Heart right ventricle (tissue), 16 donors: ENCODE results near the gene CWC22. TPM values are rescaled to one million over a fixed set of nuclear protein-coding genes. Genes with fewer than 3 reads are reported as not detected.

Source experiments
- ATAC-seq, 8 donors: fragments of 200-7000 bp; cut with Tn5 transposase; one replicate each; pipeline ENCODE4 v1.9.1; 2020; ENCODE audit warnings: mild to moderate bottlenecking in 8 of 8, moderate library complexity in 8 of 8, moderate number of reproducible peaks in 1 of 8
- DNase-seq, 2 donors: peaks; one replicate each; pipeline ENCODE4 v3.0.0-alpha.2; 2020
- H3K27ac ChIP-seq, 10 donors: fragments of 200-600 bp; sonication (generic) in 2 of 10; one replicate each; pipeline versions ENCODE4 v1.5.0 to v1.8.0; 2020 to 2022; ENCODE audit warnings: mild to moderate bottlenecking in 3 of 10
- H3K27me3 ChIP-seq, 7 donors: fragments of 200-600 bp; one replicate each; pipeline ENCODE4 v1.8.0; 2021 to 2022; ENCODE audit warnings: mild to moderate bottlenecking in 2 of 7
- H3K36me3 ChIP-seq, 9 donors: fragments of 200-600 bp; sonication (generic) in 1 of 9; one replicate each; pipeline versions ENCODE4 v1.5.0 to v1.8.0; 2020 to 2022; ENCODE audit warnings: mild to moderate bottlenecking in 2 of 9
- H3K4me1 ChIP-seq, 9 donors: fragments of 200-600 bp; sonication (generic) in 1 of 9; one replicate each; pipeline versions ENCODE4 v1.5.0 to v1.8.0; 2020 to 2022; ENCODE audit warnings: mild to moderate bottlenecking in 4 of 9
- H3K4me3 ChIP-seq, 10 donors: fragments of 200-600 bp; sonication (generic) in 2 of 10; one replicate each; pipeline versions ENCODE4 v1.5.0 to v1.8.0; 2020 to 2022; ENCODE audit warnings: mild to moderate bottlenecking in 7 of 10, moderate library complexity in 2 of 10
- H3K9me3 ChIP-seq, 11 donors: fragments of 200-600 bp in 10 of 11; sonication (generic) in 2 of 11; one replicate each; pipeline versions ENCODE4 v1.5.0 to v1.8.0; 2013 to 2022; ENCODE audit warnings: mild to moderate bottlenecking in 2 of 11, control low read depth in 1 of 11, moderate library complexity in 1 of 11
- WGBS, 2 donors: extraction: QIAGEN DNeasy Blood & Tissue Kit; methylation state at CpG; one replicate each; pipeline ENCODE4 v1.1.7; 2013; ENCODE audit warnings: inconsistent platforms in 1 of 2; 5-methylcytosine and 5-hydroxymethylcytosine counted together
- intact Hi-C, 10 donors: fragments of 100-400 bp; cut with DNase I; formaldehyde crosslinking; loops; one replicate each; pipeline versions ENCODE4 v1.11.1 to v1.14.2; 2022
- polyA plus RNA-seq, 2 donors: library from polyadenylated mRNA; stranded (reverse); fragments of 200-250 nt; gene quantifications; one replicate each; pipeline ENCODE4 v1.2.3, GENCODE V29; 2013
- total RNA-seq, 10 donors: library from RNA; stranded (reverse); fragmentation: NEBNext Ultra II Directional in 3 of 10; extraction: Animal tissue kit (Norgen Biotek cat#: 25700) in 3 of 10; gene quantifications; one replicate each; pipeline versions ENCODE4 v1.2.1 to v1.2.4, GENCODE V29; 2021 to 2023
- TF ChIP-seq, protein P1 (sequence below), 9 donors: fragments of 200-600 bp; sonication (generic) in 2 of 9; IDR thresholded peaks; one replicate each; pipeline versions ENCODE4 v1.5.0 to v1.8.0; 2021 to 2022; ENCODE audit warnings: antibody characterized with exemption in 9 of 9, mild to moderate bottlenecking in 5 of 9, moderate library complexity in 1 of 9
- donor health status: Arrhythmogenic right ventricular cardiomyopathy.
- donor health status: ischemic (EF 13 %, LVEDD 7.1; RV severe dilation, severe dysfunction).
- donor health status: healthy with polysubstance abuse.
- donor health status: DM: no; HTN: yes; CAD: no.
- donor health status: DM: no; HTN: no; CAD: no.
- donor health status: ischemic (EF 25% LVEDD 6.9; RV normal size, moderate dysfunction).
- donor health status: ischemic (EF 25% LVEDD 5.7; RV mildly dilated, moderate dysfunction).
- donor health status: healthy.
- donor health status: DM: yes; HTN: yes; CAD: no.
- donor health status: Ischemic cardiomyopathy.
- donor health status: ischemic (EF 35%, LVEDD 5.7; RV mildly dilated, moderate dysfunction).
- donor health status: nonischemic (EF 11% LVEDD 7.7; RV severe dilation, severe dysfunction).
- donor health status: DM: yes; HTN: yes; CAD: no.
- donor health status: PGD.
- donor health status: ischemic (EF 29% LVEDD 5.4; RV normal size, mild dysfunction).
- donor health status: nonischemic (EF 23%, LVEDD 6.1; RV moderate dilation, normal function).

Gene CWC22
- total and polyA plus RNA-seq, 12 donors, result 5.6 to 16.0 (median 12.6) TPM

DNA sequence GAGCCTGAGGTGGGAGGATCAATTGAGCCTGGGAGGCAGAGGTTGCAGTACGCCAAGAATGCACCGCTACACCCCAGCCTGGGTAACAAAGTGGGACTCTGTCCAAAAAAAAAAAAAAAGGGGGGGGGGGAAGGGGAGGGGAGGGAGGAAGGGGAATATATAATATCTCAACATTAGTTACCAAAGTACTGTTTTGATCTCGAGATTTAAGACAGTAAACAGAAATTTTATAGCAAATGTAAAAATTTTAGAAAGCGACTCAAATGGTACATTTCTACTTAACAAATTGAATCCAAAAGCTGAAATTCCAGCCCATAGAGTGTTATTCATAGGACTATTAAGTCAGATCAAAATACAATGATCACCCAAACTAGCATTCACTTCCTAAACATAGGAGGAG, 60.8 kb downstream of the CWC22 start:
- ATAC-seq (no peak), DNase-seq (no peak)
- 97 to 98% methylated on average over 4 of the region's 4 CpGs for WGBS, 2 donors
- Histone ChIP-seq H3K36me3 (peaks cover 0 to 88% (median 52%) of the 10 kb centered on the region in 9 donors), H3K4me1 (no peaks in the 10 kb centered on the region), H3K9me3 (no peaks in the 10 kb centered on the region), H3K27me3 (no peaks in the 10 kb centered on the region), H3K4me3 (no peak overlapping the region), H3K27ac (no peak overlapping the region)
- intact Hi-C loops, result no loop called here
- TF ChIP-seq, protein P1, sequence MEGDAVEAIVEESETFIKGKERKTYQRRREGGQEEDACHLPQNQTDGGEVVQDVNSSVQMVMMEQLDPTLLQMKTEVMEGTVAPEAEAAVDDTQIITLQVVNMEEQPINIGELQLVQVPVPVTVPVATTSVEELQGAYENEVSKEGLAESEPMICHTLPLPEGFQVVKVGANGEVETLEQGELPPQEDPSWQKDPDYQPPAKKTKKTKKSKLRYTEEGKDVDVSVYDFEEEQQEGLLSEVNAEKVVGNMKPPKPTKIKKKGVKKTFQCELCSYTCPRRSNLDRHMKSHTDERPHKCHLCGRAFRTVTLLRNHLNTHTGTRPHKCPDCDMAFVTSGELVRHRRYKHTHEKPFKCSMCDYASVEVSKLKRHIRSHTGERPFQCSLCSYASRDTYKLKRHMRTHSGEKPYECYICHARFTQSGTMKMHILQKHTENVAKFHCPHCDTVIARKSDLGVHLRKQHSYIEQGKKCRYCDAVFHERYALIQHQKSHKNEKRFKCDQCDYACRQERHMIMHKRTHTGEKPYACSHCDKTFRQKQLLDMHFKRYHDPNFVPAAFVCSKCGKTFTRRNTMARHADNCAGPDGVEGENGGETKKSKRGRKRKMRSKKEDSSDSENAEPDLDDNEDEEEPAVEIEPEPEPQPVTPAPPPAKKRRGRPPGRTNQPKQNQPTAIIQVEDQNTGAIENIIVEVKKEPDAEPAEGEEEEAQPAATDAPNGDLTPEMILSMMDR (IDR thresholded peaks at IDR 0.05), result no peak

DNA sequence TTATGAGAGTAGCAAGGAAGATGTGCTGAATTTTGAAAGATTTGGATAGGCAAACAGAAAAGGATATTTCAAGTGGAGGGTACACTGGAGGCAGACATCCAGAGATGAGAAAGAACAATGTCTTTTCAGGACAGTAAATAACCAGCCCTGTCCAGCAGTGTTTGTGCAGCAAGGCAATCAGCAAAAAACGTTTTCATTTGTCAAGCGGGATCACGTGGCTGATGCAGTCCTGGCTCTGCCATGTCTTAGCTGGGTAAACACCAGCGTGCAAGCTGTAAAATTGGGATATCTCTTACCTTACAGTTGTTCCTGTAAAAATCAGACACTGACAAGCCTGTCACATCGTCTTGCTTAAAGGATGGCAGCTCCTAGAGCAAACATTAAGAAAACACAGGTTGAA, 67.8 kb downstream of the CWC22 start:
- DNase-seq (no peak), ATAC-seq (no peak)
- Histone ChIP-seq H3K4me3 (no peak overlapping the region), H3K4me1 (no peaks in the 10 kb centered on the region), H3K36me3 (peaks cover 0 to 27% (median 0%) of the 10 kb centered on the region in 9 donors), H3K9me3 (peaks cover 0 to 4% (median 0%) of the 10 kb centered on the region in 11 donors), H3K27me3 (no peaks in the 10 kb centered on the region), H3K27ac (no peak overlapping the region)
- intact Hi-C loops, result no loop called here
- 82 to 89% methylated on average over 5 of the region's 5 CpGs for WGBS, 2 donors
- TF ChIP-seq, protein P1 (IDR thresholded peaks at IDR 0.05), result no peak

DNA sequence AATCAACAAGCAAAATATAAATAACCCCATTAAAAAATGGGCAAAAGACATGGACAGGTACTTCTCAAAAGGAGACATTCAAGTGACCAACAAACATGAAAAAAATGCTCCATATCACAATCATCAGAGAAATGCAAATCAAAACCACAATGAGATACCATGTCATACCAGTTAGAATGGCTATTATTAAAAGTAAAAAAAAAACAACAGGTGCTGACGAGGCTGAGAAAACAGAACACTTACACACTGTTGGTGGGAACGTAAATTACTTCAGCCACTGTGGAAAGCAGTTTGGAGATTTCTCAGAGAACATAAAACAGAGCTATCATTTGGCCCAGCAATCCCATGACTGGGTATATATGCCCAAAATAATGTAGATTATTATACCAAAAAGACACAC, 69.1 kb downstream of the CWC22 start:
- Histone ChIP-seq H3K4me1 (peaks cover 0 to 3% (median 0%) of the 10 kb centered on the region in 9 donors), H3K9me3 (peaks cover 0 to 4% (median 0%) of the 10 kb centered on the region in 11 donors), H3K27ac (no peak overlapping the region), H3K36me3 (peaks cover 0 to 27% (median 0%) of the 10 kb centered on the region in 9 donors), H3K27me3 (no peaks in the 10 kb centered on the region), H3K4me3 (no peak overlapping the region)
- intact Hi-C loops, result no loop called here
- WGBS, 2 donors, result 76 to 88% methylated on average over 2 of the region's 2 CpGs
- ATAC-seq (no peak), DNase-seq (no peak)
- TF ChIP-seq, protein P1 (IDR thresholded peaks at IDR 0.05), result no peak

DNA sequence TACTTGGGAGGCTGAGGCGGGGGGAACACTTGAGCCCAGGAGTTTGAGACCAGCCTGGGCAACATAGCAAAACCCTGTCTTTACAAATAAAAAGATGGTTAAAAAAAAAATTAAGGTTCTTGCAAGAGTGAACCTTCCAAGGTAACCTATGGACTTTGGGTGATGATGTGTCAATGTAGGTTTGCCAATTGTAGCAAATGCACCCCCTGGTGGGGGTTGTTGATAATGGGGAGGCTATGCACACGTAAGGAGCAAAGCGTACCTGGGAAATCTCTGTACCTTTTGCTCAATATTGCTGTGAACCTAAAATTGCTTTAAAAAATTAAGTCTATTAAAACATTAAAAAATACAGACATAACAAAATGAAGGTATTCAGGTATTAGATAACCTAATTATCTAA, 70.4 kb downstream of the CWC22 start:
- H3K4me3 ChIP-seq, result no peak overlapping the region
- TF ChIP-seq, protein P1 (IDR thresholded peaks at IDR 0.05), result peak in 7 of 9 donors; percentile 13 to 45 (median 33)
- DNase-seq, result no peak
- H3K36me3 ChIP-seq, result peaks cover 0 to 23% (median 0%) of the 10 kb centered on the region in 9 donors
- H3K4me1 ChIP-seq, result peaks cover 0 to 8% (median 0%) of the 10 kb centered on the region in 9 donors
- ATAC-seq, result no peak
- 97 to 98% methylated on average over 3 of the region's 3 CpGs for WGBS, 2 donors
- intact Hi-C loops, result no loop called here
- H3K27me3 ChIP-seq, result no peaks in the 10 kb centered on the region
- H3K27ac ChIP-seq, result no peak overlapping the region
- H3K9me3 ChIP-seq, result peaks cover 0 to 4% (median 0%) of the 10 kb centered on the region in 11 donors
